ENCODE results near the gene MPND. TPM values are rescaled to one million over a fixed set of nuclear protein-coding genes. Genes with fewer than 3 reads are reported as not detected.

MPND gene
- total RNA-seq, 1 experiment from 2014 or later = 24.3 TPM

DNA sequence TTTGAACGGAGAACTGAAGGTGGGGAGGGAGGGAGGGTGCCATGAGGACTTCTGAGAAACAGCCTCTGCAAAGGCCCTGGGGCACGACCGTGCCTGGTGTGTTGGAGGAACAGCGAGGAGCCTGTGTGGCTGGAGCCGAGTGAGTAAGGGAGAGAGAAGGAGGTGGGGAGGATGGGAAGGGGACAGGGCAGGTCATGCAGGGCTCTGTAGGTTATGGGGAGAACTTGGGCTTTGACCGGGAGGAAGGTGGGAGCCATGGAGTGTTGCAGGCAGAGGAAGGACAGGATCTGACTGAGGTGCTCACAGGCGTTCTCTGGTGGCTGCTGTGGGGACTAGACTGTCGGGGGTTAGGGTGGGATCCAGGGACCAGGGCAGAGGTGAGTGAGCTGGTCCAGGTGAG lies 6.7 kb downstream of the MPND start (continued):
- TF ChIP-seq EZH2 (IDR thresholded peaks at IDR 0.05) (no peak), SRF (IDR thresholded peaks at IDR 0.05; ENCODE audit: low read depth) (no peak)

- POLR2A ChIA-PET = no interaction called here
- Histone ChIP-seq H4K20me1 (ENCODE audit: insufficient read depth) (no peaks in the 10 kb centered on the region), H3K27ac (ENCODE audit: low read depth, low read length) (no peak overlapping the region), H3K9me2 (ENCODE audit: insufficient read depth) (no peaks in the 10 kb centered on the region), H3K36me3 (ENCODE audit: control insufficient read depth in 1 of 2, insufficient read depth in 2 of 2, low read length in 2 of 2) (peaks cover 3 to 4% of the 10 kb centered on the region in 2 experiments; a peak in 3 of 4 replicates), H3K4me1 (ENCODE audit: control insufficient read depth in 1 of 2, insufficient read depth in 2 of 2, low read length in 2 of 2) (no peaks in the 10 kb centered on the region), H2AFZ (ENCODE audit: low read depth, low read length, poor library complexity, severe bottlenecking) (no peak overlapping the region), H3K4me2 (ENCODE audit: low read length) (no peak overlapping the region), H3K9me3 (ENCODE audit: control insufficient read depth in 1 of 2, insufficient read depth in 1 of 2, low read depth in 1 of 2, low read length in 2 of 2) (no peaks in the 10 kb centered on the region), H3K27me3 (ENCODE audit: insufficient read depth, low read length) (no peaks in the 10 kb centered on the region), H3K9ac (ENCODE audit: low read length) (no peak overlapping the region), H3K79me2 (ENCODE audit: insufficient read depth, low read length) (no peaks in the 10 kb centered on the region), H3K4me3 (replicated peaks in 1 of 2; ENCODE audit: low read depth in 1 of 2, low read length in 2 of 2) (no peak overlapping the region)
- CTCF ChIA-PET = interaction anchor here (2.8 kb wide), 1 partner anchor 85 kb away, joined by 52 read pairs; no protein-coding TSS in a partner anchor
- RAD21 ChIA-PET (ENCODE audit: low non-redundant PET in 1 of 2, low total read pairs in 2 of 2, uncharacterized antibody in 2 of 2, unreplicated experiment in 2 of 2) = no interaction called here
- ATAC-seq (no peak), DNase-seq (ENCODE audit: low read depth, low spot score) (no peak)
- intact Hi-C loops (cut with micrococcal nuclease) = no loop called here
- BruUV-seq (replicated peaks) = no TSS peak
- TF ChIP-seq ZBTB33 (IDR thresholded peaks at IDR 0.05; ENCODE audit: extremely low read depth, insufficient replicate concordance, low read length) (no peak), SRF (IDR thresholded peaks at IDR 0.05; ENCODE audit: low read depth) (no peak), POLR2A (IDR thresholded peaks at IDR 0.05; ENCODE audit: borderline replicate concordance, extremely low read depth, insufficient read depth, insufficient read length) (no peak), JUND (IDR thresholded peaks at IDR 0.05) (no peak), FOSL1 (IDR thresholded peaks at IDR 0.05; ENCODE audit: low read depth) (no peak), ZNF274 (IDR thresholded peaks at IDR 0.05; ENCODE audit: low read depth, low read length) (no peak), CEBPB (IDR thresholded peaks at IDR 0.05; ENCODE audit: low read depth) (no peak), EGR1 (IDR thresholded peaks at IDR 0.05; ENCODE audit: low read depth) (no peak), YY1 (IDR thresholded peaks at IDR 0.05; ENCODE audit: extremely low read depth, insufficient replicate concordance, low read depth, low read length) (no peak), EZH2phosphoT487 (IDR thresholded peaks at IDR 0.05; ENCODE audit: borderline replicate concordance) (no peak), ELF1 (IDR thresholded peaks at IDR 0.05; ENCODE audit: borderline replicate concordance, low read depth) (no peak), EZH2 (IDR thresholded peaks at IDR 0.05) (no peak), RAD21 (IDR thresholded peaks at IDR 0.05; ENCODE audit: low read depth) (no peak), ATF3 (IDR thresholded peaks at IDR 0.05) (no peak), SP1 (IDR thresholded peaks at IDR 0.05; ENCODE audit: low read depth) (no peak)
- TF ChIP-seq, protein P1, sequence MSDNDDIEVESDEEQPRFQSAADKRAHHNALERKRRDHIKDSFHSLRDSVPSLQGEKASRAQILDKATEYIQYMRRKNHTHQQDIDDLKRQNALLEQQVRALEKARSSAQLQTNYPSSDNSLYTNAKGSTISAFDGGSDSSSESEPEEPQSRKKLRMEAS (IDR thresholded peaks at IDR 0.05) = no peak
- TF ChIP-seq, protein P2, sequence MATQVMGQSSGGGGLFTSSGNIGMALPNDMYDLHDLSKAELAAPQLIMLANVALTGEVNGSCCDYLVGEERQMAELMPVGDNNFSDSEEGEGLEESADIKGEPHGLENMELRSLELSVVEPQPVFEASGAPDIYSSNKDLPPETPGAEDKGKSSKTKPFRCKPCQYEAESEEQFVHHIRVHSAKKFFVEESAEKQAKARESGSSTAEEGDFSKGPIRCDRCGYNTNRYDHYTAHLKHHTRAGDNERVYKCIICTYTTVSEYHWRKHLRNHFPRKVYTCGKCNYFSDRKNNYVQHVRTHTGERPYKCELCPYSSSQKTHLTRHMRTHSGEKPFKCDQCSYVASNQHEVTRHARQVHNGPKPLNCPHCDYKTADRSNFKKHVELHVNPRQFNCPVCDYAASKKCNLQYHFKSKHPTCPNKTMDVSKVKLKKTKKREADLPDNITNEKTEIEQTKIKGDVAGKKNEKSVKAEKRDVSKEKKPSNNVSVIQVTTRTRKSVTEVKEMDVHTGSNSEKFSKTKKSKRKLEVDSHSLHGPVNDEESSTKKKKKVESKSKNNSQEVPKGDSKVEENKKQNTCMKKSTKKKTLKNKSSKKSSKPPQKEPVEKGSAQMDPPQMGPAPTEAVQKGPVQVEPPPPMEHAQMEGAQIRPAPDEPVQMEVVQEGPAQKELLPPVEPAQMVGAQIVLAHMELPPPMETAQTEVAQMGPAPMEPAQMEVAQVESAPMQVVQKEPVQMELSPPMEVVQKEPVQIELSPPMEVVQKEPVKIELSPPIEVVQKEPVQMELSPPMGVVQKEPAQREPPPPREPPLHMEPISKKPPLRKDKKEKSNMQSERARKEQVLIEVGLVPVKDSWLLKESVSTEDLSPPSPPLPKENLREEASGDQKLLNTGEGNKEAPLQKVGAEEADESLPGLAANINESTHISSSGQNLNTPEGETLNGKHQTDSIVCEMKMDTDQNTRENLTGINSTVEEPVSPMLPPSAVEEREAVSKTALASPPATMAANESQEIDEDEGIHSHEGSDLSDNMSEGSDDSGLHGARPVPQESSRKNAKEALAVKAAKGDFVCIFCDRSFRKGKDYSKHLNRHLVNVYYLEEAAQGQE (IDR thresholded peaks at IDR 0.05; ENCODE audit: low read depth) = no peak
Observed at GRCh38 chr19:4350726-4351125, 7.4 kb downstream of the MPND start.
